ENCODE data around the gene ANKRD18B.
"Not testable (repeated sequence)": the region's sequence is repeated elsewhere in the genome, so short reads cannot be mapped to it uniquely, and the experiment has no call there.

DNA sequence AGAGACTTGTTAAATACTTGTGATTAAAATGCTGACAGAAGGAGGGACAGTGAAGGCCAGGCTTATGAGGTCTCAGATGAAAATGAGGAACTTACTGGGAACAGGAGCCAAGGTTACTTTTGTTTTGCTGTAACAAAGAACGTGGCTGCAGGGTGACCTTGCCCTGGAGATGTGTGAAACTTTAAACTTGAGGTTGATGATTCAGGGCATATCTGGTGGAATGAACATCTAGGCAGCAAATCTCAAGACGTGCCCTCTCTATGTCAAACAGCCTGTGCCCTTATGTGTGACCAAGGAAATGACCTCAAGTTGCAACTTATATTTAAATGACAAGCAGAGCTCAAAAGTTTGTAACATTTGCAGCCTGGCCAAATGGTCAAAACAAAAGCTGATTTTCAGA is 58.6 kb downstream of the ANKRD18B start:
- TF ChIP-seq, protein P1, sequence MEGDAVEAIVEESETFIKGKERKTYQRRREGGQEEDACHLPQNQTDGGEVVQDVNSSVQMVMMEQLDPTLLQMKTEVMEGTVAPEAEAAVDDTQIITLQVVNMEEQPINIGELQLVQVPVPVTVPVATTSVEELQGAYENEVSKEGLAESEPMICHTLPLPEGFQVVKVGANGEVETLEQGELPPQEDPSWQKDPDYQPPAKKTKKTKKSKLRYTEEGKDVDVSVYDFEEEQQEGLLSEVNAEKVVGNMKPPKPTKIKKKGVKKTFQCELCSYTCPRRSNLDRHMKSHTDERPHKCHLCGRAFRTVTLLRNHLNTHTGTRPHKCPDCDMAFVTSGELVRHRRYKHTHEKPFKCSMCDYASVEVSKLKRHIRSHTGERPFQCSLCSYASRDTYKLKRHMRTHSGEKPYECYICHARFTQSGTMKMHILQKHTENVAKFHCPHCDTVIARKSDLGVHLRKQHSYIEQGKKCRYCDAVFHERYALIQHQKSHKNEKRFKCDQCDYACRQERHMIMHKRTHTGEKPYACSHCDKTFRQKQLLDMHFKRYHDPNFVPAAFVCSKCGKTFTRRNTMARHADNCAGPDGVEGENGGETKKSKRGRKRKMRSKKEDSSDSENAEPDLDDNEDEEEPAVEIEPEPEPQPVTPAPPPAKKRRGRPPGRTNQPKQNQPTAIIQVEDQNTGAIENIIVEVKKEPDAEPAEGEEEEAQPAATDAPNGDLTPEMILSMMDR (conservative IDR thresholded peaks at IDR 0.05; ENCODE audit: low read depth, low read length) = not testable (repeated sequence)
- TF ChIP-seq EZH2 (IDR thresholded peaks at IDR 0.05; ENCODE audit: low read length, unreplicated experiment) = not testable (repeated sequence)
